COLO668 (cell line): ENCODE data around the gene DLK1.
A peak's percentile ranks its signal among the peaks of the same experiment; 100 is the strongest.

ENCODE experiments used
- DNase-seq: peaks from one replicate; lab custom pipeline; 2025; ENCODE audit not compliant: unreplicated experiment; lab: John Stamatoyannopoulos, UW

Gene DLK1

DNA sequence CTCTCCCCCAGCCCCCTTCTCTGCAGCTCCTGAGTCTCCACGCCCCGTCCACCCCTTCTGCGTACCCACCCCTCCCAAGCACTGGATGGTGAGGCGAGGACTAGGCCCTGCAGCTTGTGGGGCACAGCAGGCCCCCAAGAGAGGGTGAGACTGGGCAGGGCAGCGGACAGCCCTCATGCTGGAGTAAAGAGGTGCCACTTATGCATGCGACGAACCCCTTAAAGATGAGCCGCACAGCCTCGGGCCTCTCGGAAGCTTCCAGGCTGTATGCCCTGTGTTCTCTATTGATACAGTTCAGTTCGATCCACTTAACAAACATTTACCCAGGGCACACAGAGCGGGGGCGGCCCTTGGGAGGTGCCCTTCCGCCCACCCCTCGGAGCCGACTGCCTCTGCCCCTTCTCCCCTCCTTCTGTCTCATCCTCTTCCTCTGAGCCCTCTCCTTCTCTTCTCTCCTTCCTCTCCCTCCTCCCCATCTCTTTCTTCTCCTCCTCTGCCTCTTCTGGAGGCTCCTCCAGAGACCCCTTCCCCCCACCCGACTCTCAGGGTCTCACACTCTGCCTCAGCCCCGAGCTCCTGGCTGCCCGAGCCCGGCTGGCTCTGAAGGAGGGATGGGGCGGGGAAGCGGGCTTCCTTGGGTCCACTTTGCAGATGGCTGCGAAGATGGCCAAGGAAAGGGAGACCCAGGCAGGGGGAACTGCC lies 32.7 kb upstream of the DLK1 start:
- DNase-seq: no peak

DNA sequence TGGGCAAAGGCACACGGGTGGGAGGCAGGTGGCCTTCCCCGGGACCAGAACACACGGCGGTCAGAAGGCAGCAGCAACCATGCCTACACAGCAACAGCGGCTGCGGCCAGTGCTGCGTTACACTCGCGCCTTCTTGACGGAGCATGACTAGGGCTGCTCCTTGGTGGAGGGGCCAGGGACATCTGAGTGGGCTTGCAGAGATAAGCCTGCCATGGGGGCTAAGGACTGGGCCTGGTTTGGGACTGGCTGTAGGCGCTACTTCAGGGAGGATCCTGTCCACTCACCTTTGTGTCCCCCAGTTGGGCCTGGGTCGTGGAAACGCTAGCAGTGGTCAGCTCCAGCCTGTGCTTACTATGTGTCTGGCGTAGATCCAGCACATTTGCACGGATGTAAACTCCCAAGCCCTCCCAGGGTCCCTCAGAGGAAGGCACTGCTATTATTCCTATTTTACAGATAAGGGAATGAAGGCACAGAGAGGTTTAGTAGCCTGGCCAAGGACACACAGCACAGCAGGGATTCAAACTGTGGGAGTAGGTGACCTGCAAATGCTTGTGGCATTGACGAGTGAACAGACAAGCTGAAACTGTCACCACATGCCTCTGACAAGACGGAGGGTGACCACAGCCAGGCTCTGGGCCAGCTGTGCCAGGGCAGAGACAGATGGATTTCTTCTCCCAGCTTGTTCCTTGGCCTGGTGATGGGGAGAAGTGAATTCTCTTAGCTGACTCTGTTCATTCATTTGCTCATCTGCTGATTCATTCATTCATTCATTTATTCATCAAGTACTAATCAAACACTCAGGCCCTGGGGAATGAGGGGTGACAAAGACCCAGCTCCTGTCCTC lies 31.9 kb upstream of the DLK1 start:
- DNase-seq: no peak

DNA sequence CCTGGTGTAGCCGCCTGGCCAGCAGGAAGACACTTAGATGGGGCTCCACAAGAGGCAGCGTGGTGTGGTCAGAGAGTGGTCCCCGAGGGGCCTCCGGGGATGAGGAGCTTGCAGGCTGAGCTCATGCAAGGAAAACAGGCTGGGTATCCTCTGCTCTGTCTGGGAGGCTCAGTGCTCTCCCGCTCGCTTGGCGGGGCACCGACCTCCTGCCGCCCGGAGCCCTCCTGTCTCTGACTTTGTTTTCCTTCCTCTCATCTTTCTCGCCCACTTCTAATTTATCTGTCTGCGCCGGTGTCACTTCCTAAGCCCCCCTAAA lies 31.3 kb upstream of the DLK1 start:
- DNase-seq: no peak

DNA sequence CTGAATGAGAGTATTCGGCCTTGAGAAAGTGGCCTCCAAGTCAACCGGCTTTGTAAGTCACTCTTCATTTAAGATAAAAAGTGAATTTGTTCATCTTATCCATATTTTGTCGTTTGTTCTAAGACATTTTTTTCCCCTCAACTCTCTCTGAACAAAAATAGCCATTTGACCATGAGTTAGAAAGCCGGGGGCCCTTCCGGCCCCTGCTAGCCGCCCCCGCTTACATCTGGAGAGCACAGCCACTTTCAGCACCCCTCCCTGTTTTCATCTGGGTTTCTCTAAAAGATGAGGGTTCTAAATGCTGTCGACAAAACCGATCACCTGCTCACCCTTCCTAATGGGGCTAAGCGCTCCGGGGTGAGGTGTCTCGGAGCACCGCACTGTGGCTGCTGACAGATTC lies 30.7 kb upstream of the DLK1 start:
- no peak for DNase-seq

DNA sequence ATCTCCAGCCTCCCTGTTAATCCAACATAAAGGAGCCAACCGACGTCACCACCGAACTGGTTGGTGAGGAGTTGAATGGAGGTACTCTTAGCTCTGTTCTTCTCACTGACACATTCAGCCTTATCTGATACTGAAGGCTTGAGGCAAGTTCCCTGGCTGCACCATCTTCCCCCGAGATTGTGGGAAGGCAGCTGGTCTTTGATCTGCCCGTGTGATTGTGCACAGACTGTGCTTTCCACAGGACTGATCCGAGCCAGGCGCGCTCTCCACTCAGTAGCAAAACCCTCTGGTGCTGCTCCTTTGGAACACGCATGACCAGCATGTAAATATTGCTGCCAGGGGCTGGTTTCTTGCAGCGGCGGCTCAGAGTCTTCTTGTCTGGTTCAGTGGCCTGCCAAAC lies 30.1 kb upstream of the DLK1 start:
- DNase-seq: no peak

DNA sequence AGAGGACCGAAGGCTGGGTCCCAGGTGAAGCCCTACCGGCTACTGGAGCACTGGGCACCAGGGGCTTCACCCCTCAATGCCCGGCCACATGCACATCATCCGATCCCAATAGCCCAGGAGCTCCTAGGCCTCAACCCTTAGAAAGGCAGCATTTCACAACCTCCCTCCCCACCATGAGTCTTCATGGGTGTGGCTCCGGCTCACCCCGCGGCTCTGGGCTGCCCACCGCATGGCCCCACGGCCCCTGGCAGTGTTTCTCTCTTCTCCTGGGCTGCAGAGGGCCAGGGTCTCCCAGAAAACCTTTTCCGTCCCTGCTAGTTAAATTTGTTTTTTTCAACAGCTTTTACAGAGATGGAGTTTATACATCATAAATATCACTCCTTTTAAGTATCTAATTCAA lies 28.6 kb upstream of the DLK1 start:
- DNase-seq: no peak

DNA sequence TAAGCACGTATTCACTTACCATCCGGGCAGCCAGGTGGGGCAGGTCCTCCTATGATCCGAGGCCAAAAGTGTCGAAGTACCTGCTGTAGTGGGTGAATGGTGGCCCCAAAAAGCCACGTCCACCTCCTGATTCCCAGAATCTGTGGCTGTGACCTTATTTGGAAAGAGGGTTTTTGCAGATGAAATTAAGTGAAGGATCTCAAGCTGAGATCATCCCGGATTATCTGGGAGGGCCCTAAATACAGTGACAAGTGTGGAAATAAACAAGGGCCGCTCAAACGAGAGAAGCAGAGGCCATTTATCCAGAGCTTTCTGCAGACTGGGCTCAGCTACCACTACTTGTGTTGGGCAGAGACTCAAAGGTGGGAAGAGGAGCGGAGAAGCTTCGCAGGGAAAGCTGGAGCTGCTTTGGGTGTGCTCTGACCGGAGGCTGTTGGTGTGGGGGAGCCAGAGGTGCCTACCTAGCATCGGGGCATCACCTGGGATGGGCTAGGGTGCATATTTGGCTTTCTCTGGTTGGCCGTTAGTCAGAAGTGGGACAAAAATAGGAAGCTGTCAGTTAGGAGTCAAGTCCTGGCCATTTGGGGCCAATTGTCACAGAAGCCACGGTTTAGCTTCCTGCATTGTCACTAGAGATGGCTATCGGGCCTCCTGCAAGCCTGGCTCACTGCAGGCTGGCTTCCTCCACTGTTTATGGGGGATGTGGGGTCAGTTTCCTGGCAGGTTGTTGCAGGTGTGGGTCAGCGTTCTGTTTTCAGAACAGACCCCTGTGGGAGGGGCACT lies 27.8 kb upstream of the DLK1 start:
- no peak for DNase-seq

DNA sequence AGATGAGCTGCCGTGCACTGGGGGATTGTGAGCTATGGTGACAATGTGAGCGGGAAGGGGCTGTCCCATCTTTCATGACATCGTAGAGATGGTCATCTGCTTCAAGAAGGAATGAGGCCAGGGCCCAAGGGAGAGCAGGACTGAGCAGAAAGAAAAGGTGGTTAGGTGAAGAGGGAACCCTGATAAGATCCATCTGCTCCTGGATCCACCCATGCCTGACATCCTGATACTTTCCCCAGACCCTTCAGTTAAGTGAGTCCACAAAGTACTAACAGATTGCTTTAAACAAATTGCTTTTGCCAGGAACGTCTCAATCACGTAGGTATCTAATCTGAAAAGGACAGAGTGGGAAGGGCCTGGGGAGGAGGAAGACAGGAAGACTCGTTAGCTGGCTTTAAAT lies 25.4 kb upstream of the DLK1 start:
- no peak for DNase-seq

DNA sequence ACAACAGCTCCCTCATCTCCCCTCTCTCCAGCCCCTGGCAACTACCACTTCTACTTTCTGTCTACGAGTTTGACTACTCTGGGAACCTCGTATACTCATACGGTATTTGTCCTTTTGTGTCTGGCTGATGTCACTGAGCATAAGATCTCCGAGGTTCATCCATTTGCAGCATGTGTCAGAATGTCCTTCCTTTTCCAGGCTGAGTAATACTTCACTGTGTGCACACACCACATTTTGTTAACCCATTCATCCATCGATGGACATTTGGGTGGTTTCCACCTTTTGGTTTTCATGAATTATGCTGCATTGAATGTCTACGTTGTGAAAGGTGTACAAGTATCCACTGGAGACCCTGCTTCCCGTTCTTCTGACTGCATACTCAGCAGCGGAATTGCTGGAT lies 24.1 kb upstream of the DLK1 start:
- no peak for DNase-seq

DNA sequence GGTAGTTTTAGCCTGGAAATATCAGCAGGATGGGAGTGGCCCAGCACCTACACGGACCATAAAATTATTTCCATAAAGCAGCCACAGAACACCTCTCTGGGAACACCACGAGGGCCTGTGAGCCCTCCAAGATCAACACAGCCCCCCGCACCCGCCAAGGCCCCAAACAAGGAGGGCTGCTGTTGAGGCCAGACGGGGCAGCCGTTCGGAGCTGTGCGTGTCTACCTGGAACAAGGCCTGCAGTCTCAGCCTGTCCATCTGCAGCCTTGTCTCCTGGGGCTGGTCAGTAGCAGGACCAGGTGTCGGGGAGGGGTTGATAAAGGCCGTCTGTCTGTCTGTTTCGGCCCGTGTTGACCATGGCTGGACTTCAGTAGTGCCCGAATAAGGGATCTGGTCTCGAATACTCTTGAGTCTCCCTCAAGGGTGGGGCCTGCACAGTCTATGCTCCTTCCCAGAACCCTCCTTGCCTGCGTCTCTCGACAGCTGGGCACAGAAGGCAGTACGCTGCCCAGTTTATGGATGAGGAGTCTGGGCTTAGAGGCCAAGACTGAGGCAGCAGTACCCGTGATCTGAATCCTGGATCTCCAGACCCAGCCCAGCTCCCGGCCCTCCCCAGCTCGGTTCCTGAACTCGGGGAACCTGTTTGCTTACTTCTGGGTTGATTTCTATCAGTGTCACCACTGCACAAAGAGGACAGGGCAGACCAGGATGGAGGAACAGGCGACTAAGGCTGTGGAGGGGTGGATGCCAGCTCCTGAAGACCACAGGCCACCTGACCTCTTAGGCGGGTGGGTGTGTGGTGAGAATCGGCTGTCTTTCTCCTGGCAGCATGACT lies 23.1 kb upstream of the DLK1 start:
- DNase-seq: no peak

DNA sequence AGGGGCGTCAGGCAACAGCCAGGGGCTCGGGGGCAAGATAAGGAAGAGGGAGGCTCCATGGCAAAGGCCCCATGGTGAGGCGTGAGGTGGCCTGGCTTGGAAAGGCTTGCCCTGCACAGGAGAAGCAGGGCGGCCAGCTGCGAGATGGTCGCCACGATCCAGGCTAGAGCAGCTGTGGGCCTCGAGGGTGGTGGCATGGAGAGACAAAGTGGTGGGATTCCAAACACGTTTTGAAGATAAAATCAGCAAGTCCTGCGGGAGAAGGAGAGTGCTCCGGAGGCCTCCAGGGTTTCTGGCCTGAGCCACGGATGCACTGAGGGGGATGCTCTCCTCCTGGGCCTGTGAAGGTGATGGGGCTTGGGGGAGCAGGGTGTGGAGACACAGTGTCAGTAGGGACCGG lies 20.5 kb upstream of the DLK1 start:
- no peak for DNase-seq

DNA sequence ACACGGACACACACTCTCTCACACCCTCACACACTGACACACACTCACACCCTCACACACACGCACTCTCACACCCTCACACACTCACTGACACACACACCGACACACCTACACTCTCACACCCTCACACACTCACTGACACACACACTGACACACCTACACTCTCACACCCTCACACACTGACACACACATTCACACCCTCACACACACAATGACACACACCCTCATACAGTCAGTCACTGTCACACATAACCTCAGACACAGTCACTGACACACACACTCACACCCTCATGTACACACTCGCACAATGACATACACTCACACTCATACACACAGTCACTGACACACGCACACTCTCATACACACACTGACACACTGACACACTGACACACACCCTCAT lies 19.8 kb upstream of the DLK1 start:
- DNase-seq: no peak

DNA sequence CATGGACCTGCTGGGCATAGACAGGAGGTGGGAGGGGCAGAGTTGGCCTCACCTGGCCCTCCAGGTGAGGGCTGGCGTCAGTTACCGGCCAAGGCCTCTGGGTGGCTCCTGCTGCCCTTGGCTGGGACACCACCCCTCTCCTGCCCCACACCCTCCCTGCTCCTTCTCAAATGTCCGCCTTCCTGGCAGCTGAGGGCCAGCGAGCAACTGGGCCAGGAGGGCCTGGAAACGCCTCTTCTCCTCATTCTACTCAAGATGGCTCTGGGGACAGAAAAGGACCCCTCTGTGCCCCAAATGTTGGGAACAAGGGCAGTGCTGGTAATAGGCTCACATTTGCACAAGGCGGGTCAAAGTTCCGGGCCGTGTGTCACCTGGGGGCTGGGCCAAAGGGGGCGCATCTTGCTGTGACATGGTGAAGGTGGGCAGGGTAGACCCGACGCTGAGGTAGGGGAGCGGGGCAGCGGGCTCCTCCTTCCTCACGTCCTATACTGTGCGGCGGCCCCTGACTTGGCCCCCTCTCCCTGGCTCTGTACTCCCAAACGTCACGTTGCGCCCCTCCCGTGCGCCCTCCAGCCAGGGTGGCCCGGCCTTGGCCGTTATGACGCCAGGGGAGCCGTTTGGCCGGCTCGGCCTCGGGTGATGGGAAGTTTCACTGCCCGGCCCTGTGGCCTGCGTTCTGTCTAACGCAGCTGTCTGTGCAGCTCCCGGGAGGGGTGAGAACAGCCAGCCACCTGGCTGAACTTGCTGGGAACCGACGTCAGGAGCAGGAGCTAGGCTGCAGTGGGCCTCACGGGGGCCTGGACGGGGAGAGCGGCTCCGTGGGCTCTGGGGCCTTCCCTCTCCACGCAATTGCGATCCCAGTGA lies 18.0 kb upstream of the DLK1 start:
- peak; percentile 71 for DNase-seq

DNA sequence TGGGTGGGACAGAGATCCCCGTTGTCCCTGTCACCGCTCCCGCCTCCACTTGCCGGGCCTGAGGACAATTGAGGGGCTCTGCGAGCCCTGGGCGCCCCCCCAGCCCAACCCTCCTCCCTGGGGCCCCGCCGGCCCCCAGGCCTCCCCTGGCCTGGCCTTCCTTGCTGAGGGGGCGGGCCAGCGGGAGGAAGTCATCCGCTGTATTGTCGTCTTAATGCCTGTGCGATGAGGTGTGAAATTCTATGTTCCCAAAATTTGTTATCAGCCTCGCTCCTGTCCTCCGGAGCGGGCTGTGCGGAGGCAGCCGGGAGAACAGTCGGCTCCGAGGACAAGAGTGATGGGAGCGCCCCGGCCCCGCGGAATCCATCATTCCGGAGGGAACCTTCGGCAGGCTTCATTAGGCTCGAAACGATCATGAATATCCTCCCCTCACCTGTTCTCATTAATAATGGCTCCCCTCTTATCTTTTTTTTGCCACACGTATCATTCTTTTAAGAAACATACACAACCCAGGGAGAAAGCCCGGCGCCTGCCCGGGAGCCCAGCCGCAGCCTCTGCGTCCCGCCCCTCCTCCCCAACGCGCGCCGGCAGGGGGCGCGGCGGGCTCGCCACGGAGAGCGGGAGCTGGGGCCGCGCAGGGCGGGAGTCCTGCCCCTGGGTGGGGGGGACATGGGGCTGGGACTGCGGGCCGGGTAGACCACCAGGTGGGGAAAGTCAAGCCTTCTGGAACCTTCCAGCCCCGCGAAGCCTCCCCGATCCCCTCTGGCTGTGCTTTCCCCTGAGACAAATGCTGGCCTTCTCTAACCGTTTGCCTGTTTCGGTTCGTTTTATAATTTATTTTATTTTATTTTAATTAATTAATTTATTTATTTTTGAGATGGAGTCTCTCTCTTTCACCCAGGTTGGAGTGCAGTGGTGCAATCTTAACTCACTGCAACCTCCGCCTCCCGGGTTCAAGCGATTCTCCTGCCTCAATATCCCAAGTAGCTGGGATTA lies 17.1 kb upstream of the DLK1 start:
- peak; percentile 38 for DNase-seq

DNA sequence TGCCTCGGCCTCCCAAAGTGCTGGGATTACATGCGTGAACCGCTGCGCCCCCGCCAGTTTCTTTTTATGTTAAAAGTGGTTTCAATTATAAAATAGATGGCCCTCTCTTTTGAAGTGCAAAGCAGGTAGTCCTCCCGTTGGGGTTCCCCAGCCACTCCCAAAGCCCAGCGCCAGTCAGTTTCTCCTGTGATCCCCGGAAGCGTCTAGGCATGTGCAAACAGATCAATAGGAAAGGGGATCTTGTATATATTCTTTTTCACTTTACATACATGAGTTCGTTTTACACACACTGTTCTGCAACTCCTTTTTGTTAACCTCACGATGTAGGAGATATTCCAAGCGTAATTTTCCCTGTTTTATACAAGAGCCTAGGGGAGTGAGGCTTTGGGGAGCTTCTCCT lies 16.3 kb upstream of the DLK1 start:
- no peak for DNase-seq

DNA sequence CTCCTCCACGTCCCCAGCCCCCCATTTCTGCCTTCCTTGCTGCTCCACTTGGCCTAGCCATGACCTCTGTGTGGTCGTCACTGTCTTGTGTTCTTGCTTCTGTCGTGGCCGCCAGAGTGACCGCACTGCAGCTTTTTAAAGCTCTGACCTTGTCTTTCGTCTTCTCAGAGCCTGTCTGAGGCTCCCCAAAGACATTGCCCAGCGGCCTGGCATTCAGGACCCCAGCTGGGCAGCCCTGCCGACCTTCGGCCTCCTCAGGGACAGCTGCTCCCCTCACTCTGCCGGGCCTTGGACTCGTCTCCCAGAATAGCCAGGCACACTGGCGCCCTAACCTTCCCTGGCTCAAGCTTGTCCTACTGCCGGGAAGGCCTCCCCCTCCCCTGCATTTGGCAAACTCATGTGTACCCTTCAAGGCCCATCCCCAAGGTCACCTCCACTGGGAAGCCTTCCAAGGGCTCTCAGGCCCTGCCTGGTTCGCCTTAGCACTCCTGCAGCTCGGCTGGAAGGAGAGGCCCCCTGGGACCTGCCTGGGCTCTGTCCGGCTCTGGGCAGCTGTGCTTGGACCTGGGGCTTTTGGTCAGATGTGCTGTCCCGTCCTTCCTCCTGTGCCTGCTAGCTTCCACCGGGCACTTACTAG lies 15.7 kb upstream of the DLK1 start:
- no peak for DNase-seq

DNA sequence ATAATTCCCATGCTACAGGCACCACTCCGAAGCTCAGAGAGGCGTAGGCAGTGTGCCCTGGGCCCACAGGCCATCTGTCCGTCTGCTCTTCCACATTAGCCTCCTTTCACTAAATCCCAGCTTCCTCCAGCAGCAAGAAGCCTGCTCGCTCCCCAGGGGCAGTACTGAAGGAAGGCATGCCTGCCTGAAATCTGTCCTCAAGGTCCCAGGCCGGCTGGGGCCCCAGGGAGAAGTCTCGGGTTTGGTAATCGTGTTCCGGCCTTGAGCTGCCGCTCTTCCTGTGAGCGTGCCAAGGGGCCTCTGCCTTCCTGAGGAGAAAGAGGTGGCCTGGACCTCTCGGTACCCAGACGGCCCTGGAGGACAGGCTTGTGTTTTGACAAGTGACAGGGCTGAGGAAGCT lies 15.2 kb upstream of the DLK1 start:
- no peak for DNase-seq

DNA sequence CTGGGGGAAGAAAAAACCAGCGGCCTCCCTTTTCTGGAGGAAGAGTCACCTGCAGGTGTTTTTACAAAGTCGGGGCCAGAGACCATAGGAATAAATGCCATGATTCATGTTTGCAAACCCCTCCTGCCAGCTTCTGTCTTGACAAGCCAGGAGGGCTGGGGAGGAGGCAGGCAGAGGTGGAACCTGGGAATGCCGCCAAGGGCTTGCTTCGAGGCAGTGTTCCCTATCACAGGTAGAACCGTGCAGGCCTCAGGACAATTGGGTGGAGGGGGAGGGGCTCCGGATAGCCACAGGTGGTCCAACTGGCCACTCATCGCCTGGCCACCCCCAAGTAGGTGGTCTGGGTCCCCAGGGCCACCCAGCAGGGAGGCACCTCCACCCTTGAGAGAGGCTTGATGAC lies 14.2 kb upstream of the DLK1 start:
- no peak for DNase-seq

DNA sequence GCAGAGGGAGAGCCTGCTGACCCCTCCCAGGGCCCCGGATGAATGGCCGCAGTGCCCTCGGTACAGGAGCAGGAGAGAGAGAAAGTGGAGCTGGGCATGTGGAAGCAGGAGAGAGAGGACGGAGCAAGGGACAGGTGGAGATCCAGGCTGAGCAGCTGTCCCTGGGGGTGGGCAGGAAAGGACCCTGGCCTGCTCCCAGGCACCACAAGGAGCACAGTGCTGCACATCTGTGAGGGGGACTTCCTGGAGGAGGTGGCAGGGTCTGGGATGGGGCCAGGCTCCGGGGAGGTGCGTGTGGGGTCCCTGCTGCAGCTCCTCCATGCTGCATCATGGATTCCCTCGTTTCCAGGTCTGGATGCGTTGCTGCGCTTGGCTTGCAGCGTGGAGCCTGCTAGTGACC lies 13.0 kb upstream of the DLK1 start:
- no peak for DNase-seq
